Ishikawa (cell line): Measurements from ENCODE around the gene GMDS.

Source experiments
- CEBPB ChIP-seq: IDR thresholded peaks from 2 replicates; pipeline ENCODE4 v1.6.1; 2012
- EGR1 ChIP-seq: IDR thresholded peaks from 2 replicates; pipeline ENCODE4 v1.6.1; 2012
- EP300 ChIP-seq: IDR thresholded peaks from 2 replicates; pipeline ENCODE4 v1.6.1; 2012; ENCODE audit warnings: borderline replicate concordance
- FOXM1 ChIP-seq: IDR thresholded peaks from 2 replicates; pipeline ENCODE4 v1.6.1; 2012; ENCODE audit warnings: low read depth, borderline replicate concordance
- RAD21 ChIP-seq: IDR thresholded peaks from 2 replicates; pipeline ENCODE4 v1.6.1; 2012; ENCODE audit warnings: low read depth
- TAF1 ChIP-seq: IDR thresholded peaks from 2 replicates; pipeline ENCODE4 v1.6.1; 2012; ENCODE audit warnings: low read depth, mild to moderate bottlenecking
- TEAD4 ChIP-seq: IDR thresholded peaks from 2 replicates; pipeline ENCODE4 v1.6.1; 2012
- YY1 ChIP-seq: IDR thresholded peaks from 2 replicates; pipeline ENCODE4 v1.6.1; 2012; ENCODE audit warnings: low read depth
- TF ChIP-seq, protein P1 (sequence below): IDR thresholded peaks from 2 replicates; pipeline ENCODE4 v1.6.1; 2012; ENCODE audit warnings: low read depth, mild to moderate bottlenecking
- TF ChIP-seq, protein P2 (sequence below): IDR thresholded peaks from 2 replicates; pipeline ENCODE4 v1.6.1; 2012
- TF ChIP-seq, protein P3 (sequence below): IDR thresholded peaks from 2 replicates; pipeline ENCODE4 v1.6.1; 2012

DNA sequence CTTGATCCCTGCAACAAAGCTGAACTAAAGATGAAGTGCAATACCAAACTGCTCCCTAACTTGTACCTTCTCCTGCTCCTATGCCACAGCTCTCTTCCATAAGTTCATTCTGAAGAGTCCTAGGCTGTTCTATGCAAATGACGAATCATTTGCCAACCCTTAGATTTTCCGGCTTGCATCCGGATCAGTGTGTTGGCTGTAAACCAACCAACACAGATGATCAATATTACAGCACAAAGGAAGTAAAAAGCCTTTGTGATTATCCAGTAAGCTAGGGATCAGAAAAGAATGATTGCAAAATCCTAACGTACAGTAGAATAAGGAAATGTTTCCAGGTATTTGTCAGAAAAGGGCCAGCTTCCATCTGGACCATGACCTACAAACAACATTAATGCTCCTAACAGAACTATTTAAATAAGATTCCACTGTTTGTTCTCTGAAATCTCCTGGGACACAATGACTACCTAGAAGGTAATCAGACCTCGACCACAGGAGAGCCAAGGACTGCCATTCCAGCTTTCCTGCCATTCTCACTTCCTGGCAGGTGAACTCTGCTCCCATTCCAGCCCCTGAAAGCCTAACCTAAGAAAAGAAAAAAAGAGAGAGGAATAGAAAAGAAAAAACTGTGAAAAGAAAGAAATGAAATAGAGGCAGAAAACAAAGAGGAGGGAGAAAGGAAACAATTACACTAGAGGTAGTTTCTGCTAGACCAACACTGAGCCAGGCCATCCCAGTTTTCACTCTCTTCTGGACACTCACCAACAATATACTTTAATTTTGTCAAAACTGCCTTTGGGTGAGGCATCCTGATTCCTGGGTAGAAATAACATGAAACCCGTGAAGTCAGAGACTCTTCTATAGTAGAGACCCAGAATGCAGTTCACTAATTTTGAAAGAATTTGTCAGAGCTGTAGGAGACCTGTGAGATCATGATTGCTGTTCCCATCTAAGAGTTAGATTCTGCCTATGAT is 19.7 kb downstream of the GMDS start:
- TF ChIP-seq, protein P1, sequence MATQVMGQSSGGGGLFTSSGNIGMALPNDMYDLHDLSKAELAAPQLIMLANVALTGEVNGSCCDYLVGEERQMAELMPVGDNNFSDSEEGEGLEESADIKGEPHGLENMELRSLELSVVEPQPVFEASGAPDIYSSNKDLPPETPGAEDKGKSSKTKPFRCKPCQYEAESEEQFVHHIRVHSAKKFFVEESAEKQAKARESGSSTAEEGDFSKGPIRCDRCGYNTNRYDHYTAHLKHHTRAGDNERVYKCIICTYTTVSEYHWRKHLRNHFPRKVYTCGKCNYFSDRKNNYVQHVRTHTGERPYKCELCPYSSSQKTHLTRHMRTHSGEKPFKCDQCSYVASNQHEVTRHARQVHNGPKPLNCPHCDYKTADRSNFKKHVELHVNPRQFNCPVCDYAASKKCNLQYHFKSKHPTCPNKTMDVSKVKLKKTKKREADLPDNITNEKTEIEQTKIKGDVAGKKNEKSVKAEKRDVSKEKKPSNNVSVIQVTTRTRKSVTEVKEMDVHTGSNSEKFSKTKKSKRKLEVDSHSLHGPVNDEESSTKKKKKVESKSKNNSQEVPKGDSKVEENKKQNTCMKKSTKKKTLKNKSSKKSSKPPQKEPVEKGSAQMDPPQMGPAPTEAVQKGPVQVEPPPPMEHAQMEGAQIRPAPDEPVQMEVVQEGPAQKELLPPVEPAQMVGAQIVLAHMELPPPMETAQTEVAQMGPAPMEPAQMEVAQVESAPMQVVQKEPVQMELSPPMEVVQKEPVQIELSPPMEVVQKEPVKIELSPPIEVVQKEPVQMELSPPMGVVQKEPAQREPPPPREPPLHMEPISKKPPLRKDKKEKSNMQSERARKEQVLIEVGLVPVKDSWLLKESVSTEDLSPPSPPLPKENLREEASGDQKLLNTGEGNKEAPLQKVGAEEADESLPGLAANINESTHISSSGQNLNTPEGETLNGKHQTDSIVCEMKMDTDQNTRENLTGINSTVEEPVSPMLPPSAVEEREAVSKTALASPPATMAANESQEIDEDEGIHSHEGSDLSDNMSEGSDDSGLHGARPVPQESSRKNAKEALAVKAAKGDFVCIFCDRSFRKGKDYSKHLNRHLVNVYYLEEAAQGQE = no peak
- TF ChIP-seq, protein P2, sequence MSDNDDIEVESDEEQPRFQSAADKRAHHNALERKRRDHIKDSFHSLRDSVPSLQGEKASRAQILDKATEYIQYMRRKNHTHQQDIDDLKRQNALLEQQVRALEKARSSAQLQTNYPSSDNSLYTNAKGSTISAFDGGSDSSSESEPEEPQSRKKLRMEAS = no peak
- no peak for TF ChIP-seq RAD21
- TF ChIP-seq CEBPB = no peak
- TF ChIP-seq EP300 = no peak
- TF ChIP-seq EGR1 = no peak
- no peak for TF ChIP-seq YY1
- TF ChIP-seq, protein P3, sequence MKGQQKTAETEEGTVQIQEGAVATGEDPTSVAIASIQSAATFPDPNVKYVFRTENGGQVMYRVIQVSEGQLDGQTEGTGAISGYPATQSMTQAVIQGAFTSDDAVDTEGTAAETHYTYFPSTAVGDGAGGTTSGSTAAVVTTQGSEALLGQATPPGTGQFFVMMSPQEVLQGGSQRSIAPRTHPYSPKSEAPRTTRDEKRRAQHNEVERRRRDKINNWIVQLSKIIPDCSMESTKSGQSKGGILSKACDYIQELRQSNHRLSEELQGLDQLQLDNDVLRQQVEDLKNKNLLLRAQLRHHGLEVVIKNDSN = no peak
- TF ChIP-seq TAF1 = no peak
- TF ChIP-seq FOXM1 = no peak
- no peak for TF ChIP-seq TEAD4
